K562 (cell line): ENCODE data around the gene CD19. TPM values are rescaled to one million over a fixed set of nuclear protein-coding genes. Genes with fewer than 3 reads are reported as not detected.
A peak's percentile ranks its signal among the peaks of the same experiment; 100 is the strongest.

Experiments
- BRCA1 ChIP-seq, 2 experiments: fragments of 450-650 bp in 1 of 2; sonication (generic) in 1 of 2; formaldehyde crosslinking in 1 of 2; IDR thresholded peaks; 2 replicates each; pipeline versions ENCODE4 v1.5.0 to v1.6.1; 2017 to 2020; ENCODE audit warnings: mild to moderate bottlenecking in 1 of 2, missing genetic modification reagents in 1 of 2
- HIVEP1 ChIP-seq: fragments of 250-450 bp; sonication (Bioruptor Pico); IDR thresholded peaks from 2 replicates; pipeline ENCODE4 v1.4.0; 2020; ENCODE audit warnings: mild to moderate bottlenecking
- MTA1 ChIP-seq: fragments of 450-650 bp; IDR thresholded peaks from 2 replicates; pipeline ENCODE4 v1.6.1; 2017; ENCODE audit warnings: borderline replicate concordance
- PCBP2 ChIP-seq: fragments of 200-400 bp; formaldehyde crosslinking; IDR thresholded peaks from 2 replicates; pipeline ENCODE4 v1.6.1; 2018; ENCODE audit warnings: low read length, low read depth, mild to moderate bottlenecking, moderate library complexity; ENCODE audit not compliant: poor library complexity, severe bottlenecking
- RBM15 ChIP-seq: fragments of 200-400 bp; formaldehyde crosslinking; IDR thresholded peaks from 2 replicates; pipeline ENCODE4 v1.6.1; 2018; ENCODE audit warnings: mild to moderate bottlenecking, low read length, moderate library complexity; ENCODE audit not compliant: insufficient read depth
- RFX5 ChIP-seq: IDR thresholded peaks from 2 replicates; pipeline ENCODE4 v1.6.1; 2011; ENCODE audit warnings: low read depth, mild to moderate bottlenecking, improper control_type of control experiment, low read length
- RUNX1 ChIP-seq: sonication (generic); IDR thresholded peaks from 2 replicates; pipeline ENCODE4 v1.6.1; 2016; ENCODE audit warnings: antibody characterized with exemption, low read depth
- TAF15 ChIP-seq: fragments of 200-400 bp; formaldehyde crosslinking; IDR thresholded peaks from 2 replicates; pipeline ENCODE4 v1.6.1; 2017; ENCODE audit warnings: mild to moderate bottlenecking, low read depth, low read length, moderate library complexity
- TAF7 ChIP-seq: fragments of 450-650 bp; IDR thresholded peaks from 2 replicates; pipeline ENCODE4 v1.6.1; 2016; ENCODE audit warnings: missing genetic modification characterization, missing compliant biosample characterization
- XRCC5 ChIP-seq: fragments of 200-400 bp; formaldehyde crosslinking; IDR thresholded peaks from 2 replicates; pipeline ENCODE4 v1.6.1; 2017; ENCODE audit warnings: low read depth, mild to moderate bottlenecking, low read length
- ZNF212 ChIP-seq: fragments of 450-650 bp; formaldehyde crosslinking; IDR thresholded peaks from 2 replicates; pipeline ENCODE4 v1.4.0; 2020; ENCODE audit warnings: mild to moderate bottlenecking
- ZNF239 ChIP-seq: fragments of 250-450 bp; sonication (Bioruptor Pico); IDR thresholded peaks from 2 replicates; pipeline ENCODE4 v1.4.0; 2020; ENCODE audit warnings: mild to moderate bottlenecking
- ZNF551 ChIP-seq: fragments of 250-450 bp; sonication (Bioruptor Pico); IDR thresholded peaks from 2 replicates; pipeline ENCODE4 v1.5.0; 2021; ENCODE audit warnings: mild to moderate bottlenecking, moderate library complexity
- ZNF589 ChIP-seq: fragments of 200-800 bp; sonication (Bioruptor generic); IDR thresholded peaks from 2 replicates; pipeline ENCODE4 v1.6.1; 2016; ENCODE audit warnings: low read depth, missing genetic modification characterization, missing compliant biosample characterization
- polyA plus RNA-seq, 8 experiments: library from polyadenylated mRNA; depleted of rRNA in 4 of 8; stranded (reverse) in 5 of 8; unstranded in 3 of 8; fragments of >200 nt; fragmentation: Nextera tagmentation in 2 of 8; fragmentation: Illumina TruSeq in 1 of 8; extraction: Ambion mirVana in 2 of 8; extraction: Trizol in 1 of 8; gene quantifications; 2 replicates each; pipeline versions ENCODE4 v1.2.1 to v1.2.3, GENCODE V29; 2011 to 2014; ENCODE audit warnings: inconsistent platforms in 1 of 8, missing spikeins in 1 of 8
- total RNA-seq, 7 experiments: library from RNA; depleted of rRNA in 6 of 7; stranded (reverse); fragments of >200 nt in 6 of 7; fragmentation: Illumina TruSeq in 2 of 7; extraction: Trizol in 2 of 7; gene quantifications; 2 replicates each; pipeline versions ENCODE4 v1.2.1 to v1.2.3, GENCODE V29; 2011 to 2021; ENCODE audit warnings: low replicate concordance in 1 of 7
- TF ChIP-seq, protein P1 (sequence below): fragments of 450-650 bp; formaldehyde crosslinking; IDR thresholded peaks from 2 replicates; pipeline ENCODE4 v1.4.0; 2022; ENCODE audit warnings: missing genetic modification characterization
- TF ChIP-seq, protein P2 (sequence below): fragments of 450-650 bp; formaldehyde crosslinking; conservative IDR thresholded peaks from 2 replicates; pipeline ENCODE4 v1.4.0; 2022; ENCODE audit warnings: mild to moderate bottlenecking, missing genetic modification characterization
- TF ChIP-seq, protein P3 (sequence below): sonication (generic); formaldehyde crosslinking; IDR thresholded peaks from 2 replicates; pipeline ENCODE4 v1.8.1; 2022; ENCODE audit warnings: missing genetic modification reagents
- TF ChIP-seq, protein P4 (sequence below), 2 experiments: fragments of 250-450 bp in 1 of 2; fragments of 450-650 bp in 1 of 2; sonication (Bioruptor Pico) in 1 of 2; IDR thresholded peaks; 2 replicates each; pipeline versions ENCODE4 v1.6.1 to v1.8.0; 2016 to 2021; ENCODE audit warnings: mild to moderate bottlenecking in 2 of 2, moderate library complexity in 2 of 2, missing compliant biosample characterization in 1 of 2, missing genetic modification characterization in 1 of 2
- TF ChIP-seq, protein P5 (sequence below): fragments of 450-650 bp; formaldehyde crosslinking; IDR thresholded peaks from 2 replicates; pipeline ENCODE4 v1.4.0; 2022; ENCODE audit warnings: missing genetic modification characterization
- TF ChIP-seq, protein P6 (sequence below): fragments of 250-450 bp; sonication (Bioruptor Pico); IDR thresholded peaks from 2 replicates; pipeline ENCODE4 v1.4.0; 2020; ENCODE audit warnings: borderline replicate concordance

The CD19 gene
- total and polyA plus RNA-seq, 9 of the 15 experiments (the other 6 are each of a cell fraction or from before 2014, with no cell fraction given): 0.27 to 3.7 (median 2.0) TPM; not detected in 1

DNA sequence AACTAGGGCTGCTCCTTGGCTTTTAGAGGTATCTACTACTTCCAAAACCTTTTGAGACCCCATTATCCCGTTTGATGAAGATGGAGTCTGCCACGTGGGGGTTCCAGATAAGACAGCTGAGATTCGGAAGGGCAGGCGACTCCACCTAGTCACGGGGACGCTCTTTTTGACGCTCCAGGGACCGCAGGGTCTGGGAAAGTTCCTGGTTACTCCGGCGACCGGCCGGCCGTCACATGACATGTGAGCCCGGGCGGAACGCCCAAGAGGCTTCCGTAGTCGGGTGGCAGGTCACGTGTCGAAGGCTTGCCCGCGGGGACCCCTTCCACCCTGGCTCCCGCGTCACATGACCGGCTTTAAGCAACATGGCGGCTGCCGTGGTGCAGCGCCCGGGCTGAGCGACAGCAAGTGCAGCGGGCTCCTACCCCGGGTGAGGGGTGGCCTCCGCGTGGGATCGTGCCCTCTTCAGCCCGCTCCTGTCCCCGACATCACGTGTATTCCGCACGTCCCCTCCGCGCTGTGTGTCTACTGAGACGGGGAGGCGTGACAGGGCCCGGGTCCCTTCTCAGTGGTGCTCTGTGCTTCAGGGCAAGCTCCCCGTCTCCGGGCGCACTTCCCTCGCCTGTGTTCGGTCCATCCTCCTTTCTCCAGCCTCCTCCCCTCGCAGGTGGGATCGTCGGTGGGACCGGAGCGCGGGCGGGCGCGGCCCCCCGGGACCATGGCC lies 42.8 kb downstream of the CD19 start, which contains the start of gene SPNS1 (continued):
- TF ChIP-seq ZNF239 (CRISPR knock-in tag) (no peak), ZNF212 (CRISPR knock-in tag) (no peak), MTA1 (no peak; the same call in 1 of the 2 replicates), TAF7 (tag) (peak; percentile 90), ZNF551 (CRISPR knock-in tag) (no peak), PCBP2 (no peak), TAF15 (no peak), XRCC5 (no peak), HIVEP1 (CRISPR knock-in tag) (0 out of 2 replicates have a peak, but pooled peaks have one; percentile 7), RBM15 (no peak), RUNX1 (no peak), ZNF589 (peak; percentile 70; the same call in 1 of the 2 replicates), RFX5 (no peak), BRCA1 (IDR thresholded peaks at IDR 0.05) (no peak), BRCA1 (CRISPR knock-in tag; IDR thresholded peaks at IDR 0.05) (no peak)
- TF ChIP-seq, protein P1, sequence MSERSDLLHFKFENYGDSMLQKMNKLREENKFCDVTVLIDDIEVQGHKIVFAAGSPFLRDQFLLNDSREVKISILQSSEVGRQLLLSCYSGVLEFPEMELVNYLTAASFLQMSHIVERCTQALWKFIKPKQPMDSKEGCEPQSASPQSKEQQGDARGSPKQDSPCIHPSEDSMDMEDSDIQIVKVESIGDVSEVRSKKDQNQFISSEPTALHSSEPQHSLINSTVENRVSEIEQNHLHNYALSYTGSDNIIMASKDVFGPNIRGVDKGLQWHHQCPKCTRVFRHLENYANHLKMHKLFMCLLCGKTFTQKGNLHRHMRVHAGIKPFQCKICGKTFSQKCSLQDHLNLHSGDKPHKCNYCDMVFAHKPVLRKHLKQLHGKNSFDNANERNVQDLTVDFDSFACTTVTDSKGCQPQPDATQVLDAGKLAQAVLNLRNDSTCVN: no peak
- TF ChIP-seq, protein P2, sequence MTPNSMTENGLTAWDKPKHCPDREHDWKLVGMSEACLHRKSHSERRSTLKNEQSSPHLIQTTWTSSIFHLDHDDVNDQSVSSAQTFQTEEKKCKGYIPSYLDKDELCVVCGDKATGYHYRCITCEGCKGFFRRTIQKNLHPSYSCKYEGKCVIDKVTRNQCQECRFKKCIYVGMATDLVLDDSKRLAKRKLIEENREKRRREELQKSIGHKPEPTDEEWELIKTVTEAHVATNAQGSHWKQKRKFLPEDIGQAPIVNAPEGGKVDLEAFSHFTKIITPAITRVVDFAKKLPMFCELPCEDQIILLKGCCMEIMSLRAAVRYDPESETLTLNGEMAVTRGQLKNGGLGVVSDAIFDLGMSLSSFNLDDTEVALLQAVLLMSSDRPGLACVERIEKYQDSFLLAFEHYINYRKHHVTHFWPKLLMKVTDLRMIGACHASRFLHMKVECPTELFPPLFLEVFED: 0 out of 2 replicates have a peak, but pooled peaks have one; percentile 41
- TF ChIP-seq, protein P3, sequence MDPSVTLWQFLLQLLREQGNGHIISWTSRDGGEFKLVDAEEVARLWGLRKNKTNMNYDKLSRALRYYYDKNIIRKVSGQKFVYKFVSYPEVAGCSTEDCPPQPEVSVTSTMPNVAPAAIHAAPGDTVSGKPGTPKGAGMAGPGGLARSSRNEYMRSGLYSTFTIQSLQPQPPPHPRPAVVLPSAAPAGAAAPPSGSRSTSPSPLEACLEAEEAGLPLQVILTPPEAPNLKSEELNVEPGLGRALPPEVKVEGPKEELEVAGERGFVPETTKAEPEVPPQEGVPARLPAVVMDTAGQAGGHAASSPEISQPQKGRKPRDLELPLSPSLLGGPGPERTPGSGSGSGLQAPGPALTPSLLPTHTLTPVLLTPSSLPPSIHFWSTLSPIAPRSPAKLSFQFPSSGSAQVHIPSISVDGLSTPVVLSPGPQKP (CRISPR knock-in tag): no peak
- TF ChIP-seq, protein P4, sequence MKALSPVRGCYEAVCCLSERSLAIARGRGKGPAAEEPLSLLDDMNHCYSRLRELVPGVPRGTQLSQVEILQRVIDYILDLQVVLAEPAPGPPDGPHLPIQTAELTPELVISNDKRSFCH (CRISPR knock-in tag; IDR thresholded peaks at IDR 0.05): no peak
- TF ChIP-seq, protein P4 (tag; IDR thresholded peaks at IDR 0.05): no peak
- TF ChIP-seq, protein P5, sequence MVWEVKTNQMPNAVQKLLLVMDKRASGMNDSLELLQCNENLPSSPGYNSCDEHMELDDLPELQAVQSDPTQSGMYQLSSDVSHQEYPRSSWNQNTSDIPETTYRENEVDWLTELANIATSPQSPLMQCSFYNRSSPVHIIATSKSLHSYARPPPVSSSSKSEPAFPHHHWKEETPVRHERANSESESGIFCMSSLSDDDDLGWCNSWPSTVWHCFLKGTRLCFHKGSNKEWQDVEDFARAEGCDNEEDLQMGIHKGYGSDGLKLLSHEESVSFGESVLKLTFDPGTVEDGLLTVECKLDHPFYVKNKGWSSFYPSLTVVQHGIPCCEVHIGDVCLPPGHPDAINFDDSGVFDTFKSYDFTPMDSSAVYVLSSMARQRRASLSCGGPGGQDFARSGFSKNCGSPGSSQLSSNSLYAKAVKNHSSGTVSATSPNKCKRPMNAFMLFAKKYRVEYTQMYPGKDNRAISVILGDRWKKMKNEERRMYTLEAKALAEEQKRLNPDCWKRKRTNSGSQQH (CRISPR knock-in tag): 0 out of 2 replicates have a peak, but pooled peaks have one; percentile 43
- TF ChIP-seq, protein P6, sequence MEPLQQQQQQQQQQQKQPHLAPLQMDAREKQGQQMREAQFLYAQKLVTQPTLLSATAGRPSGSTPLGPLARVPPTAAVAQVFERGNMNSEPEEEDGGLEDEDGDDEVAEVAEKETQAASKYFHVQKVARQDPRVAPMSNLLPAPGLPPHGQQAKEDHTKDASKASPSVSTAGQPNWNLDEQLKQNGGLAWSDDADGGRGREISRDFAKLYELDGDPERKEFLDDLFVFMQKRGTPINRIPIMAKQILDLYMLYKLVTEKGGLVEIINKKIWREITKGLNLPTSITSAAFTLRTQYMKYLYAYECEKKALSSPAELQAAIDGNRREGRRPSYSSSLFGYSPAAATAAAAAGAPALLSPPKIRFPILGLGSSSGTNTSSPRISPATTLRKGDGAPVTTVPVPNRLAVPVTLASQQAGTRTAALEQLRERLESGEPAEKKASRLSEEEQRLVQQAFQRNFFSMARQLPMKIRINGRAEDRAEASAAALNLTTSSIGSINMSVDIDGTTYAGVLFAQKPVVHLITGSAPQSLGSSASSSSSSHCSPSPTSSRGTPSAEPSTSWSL (CRISPR knock-in tag): no peak
